KMS-11 (cell line): ENCODE results near the gene MCM5.

ENCODE experiments used
- H2AFZ ChIP-seq: fragments of 200-600 bp; sonication (generic); 2 replicates; pipeline ENCODE4 v1.6.1; 2016; ENCODE audit warnings: antibody characterized with exemption, mixed run types, low read depth
- H3K27ac ChIP-seq: fragments of 200-600 bp; sonication (generic); 2 replicates; pipeline ENCODE4 v1.6.1; 2016; ENCODE audit warnings: mild to moderate bottlenecking, mixed run types
- H3K27me3 ChIP-seq: fragments of 200-600 bp; sonication (generic); 2 replicates; pipeline ENCODE4 v1.6.1; 2017; ENCODE audit warnings: mild to moderate bottlenecking, low read depth, mixed run types, moderate library complexity; ENCODE audit not compliant: insufficient read depth
- H3K36me3 ChIP-seq: fragments of 200-600 bp; sonication (generic); 2 replicates; pipeline ENCODE4 v1.6.1; 2017; ENCODE audit warnings: mild to moderate bottlenecking, mixed run types; ENCODE audit not compliant: insufficient read depth
- H3K4me1 ChIP-seq: fragments of 200-600 bp; sonication (generic); 2 replicates; pipeline ENCODE4 v1.6.1; 2016; ENCODE audit warnings: mild to moderate bottlenecking, low read depth, mixed run types; ENCODE audit not compliant: poor library complexity, severe bottlenecking
- H3K4me2 ChIP-seq: fragments of 200-600 bp; sonication (generic); 2 replicates; pipeline ENCODE4 v1.7.0; 2016; ENCODE audit warnings: mild to moderate bottlenecking, mixed run types
- H3K4me3 ChIP-seq: fragments of 200-600 bp; sonication (generic); IDR thresholded peaks from 2 replicates; pipeline ENCODE4 v1.6.1; 2017; ENCODE audit warnings: low read depth, low read length, mixed read lengths; ENCODE audit not compliant: insufficient read depth
- H3K79me2 ChIP-seq: fragments of 200-600 bp; sonication (generic); 2 replicates; pipeline ENCODE4 v1.6.1; 2016; ENCODE audit warnings: low read depth, mixed run types; ENCODE audit not compliant: insufficient read depth
- H3K9ac ChIP-seq: fragments of 200-600 bp; sonication (generic); 2 replicates; pipeline ENCODE4 v1.6.1; 2016; ENCODE audit warnings: mild to moderate bottlenecking, mixed run types
- H4K20me1 ChIP-seq: fragments of 200-600 bp; sonication (generic); 2 replicates; pipeline ENCODE4 v1.6.1; 2016; ENCODE audit warnings: mild to moderate bottlenecking, mixed run types; ENCODE audit not compliant: insufficient read depth
- CTCF ChIP-seq: fragments of 200-600 bp; sonication (generic); conservative IDR thresholded peaks from 2 replicates; pipeline ENCODE4 v1.6.1; 2017; ENCODE audit warnings: low read depth, mild to moderate bottlenecking, antibody characterized with exemption, low read length, moderate library complexity, mixed read lengths

The MCM5 gene

DNA sequence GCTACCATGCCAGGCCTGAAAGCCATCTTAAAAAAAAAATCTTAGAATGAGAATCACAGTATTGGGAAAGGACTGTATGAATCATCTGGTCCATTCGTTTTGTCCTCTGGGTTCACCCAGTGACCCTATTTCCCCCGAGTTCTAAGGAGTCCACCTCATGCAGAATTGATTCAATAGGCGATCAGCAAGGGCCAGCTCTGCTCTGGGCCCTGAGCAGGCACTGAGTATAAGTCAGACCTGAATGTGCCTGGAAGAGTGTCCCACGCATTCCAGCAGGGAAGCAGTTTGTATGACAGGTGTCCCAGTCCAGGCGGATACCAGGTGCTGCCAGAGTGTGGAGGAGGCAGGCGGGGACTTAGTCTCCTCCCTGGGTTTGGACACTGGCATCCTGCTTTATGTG lies 19.9 kb upstream of the MCM5 start:
- Histone ChIP-seq H3K79me2 (no peaks in the 10 kb centered on the region), H3K27me3 (no peaks in the 10 kb centered on the region), H3K27ac (no peak overlapping the region), H2AFZ (no peak overlapping the region), H4K20me1 (no peaks in the 10 kb centered on the region), H3K9ac (no peak overlapping the region), H3K36me3 (no peaks in the 10 kb centered on the region), H3K4me3 (no peak overlapping the region), H3K4me1 (peaks cover 51% of the 10 kb centered on the region), H3K4me2 (peak overlapping the region; percentile 77; the same call in 1 of the 2 replicates)
- no peak for TF ChIP-seq CTCF

DNA sequence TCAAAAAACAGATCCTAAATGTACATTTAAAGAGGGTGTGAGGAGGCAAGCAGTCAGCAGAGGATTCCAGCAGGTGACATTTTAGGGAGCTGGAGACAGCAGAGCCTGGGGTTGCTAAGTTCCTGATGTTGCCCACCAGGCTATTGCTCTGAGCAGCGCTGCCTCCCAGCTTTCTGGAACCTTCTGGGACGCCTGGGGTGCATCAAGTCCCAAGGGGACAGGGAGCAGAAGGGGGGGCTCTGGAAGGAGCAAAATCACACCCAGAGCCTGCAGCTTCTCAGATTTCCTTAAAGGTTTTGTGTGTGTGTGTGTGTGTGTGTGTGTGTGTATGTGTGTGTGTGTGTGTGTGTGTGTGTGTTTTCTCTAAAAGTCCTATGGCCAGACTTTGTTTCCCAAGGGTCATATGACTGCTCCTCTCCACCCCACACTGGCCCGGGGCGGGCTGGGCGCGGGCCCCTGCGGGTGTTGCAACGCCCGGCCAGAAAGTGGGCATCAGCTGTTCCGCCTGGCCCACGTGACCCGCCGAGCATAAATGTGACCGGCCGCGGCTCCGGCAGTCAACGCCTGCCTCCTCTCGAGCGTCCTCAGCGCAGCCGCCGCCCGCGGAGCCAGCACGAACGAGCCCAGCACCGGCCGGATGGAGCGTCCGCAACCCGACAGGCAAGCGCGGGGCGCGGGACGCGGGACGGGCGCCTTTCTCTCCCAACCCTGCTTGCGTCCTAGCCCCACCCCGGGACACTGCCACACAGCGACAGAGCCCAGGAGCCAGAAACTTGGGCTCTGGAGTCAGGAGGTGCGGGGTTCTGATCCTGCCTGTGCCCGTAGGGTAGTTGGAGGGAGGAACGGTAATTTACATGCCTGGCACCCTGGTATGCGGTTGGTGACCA lies 19.2 kb upstream of the MCM5 start, which contains the start of gene HMOX1:
Gene HMOX1 (plus strand): TSS at position 560 of the 887 bp plus-strand sequence. CDS start 78 bp downstream, at position 638.
- H3K9ac ChIP-seq = peak within 1 kb of the TSS; percentile 48; the same call in 1 of the 2 replicates
- H3K36me3 ChIP-seq = no peaks in the 10 kb centered on the region
- no peaks in the 10 kb centered on the region for H3K79me2 ChIP-seq
- no peaks in the 10 kb centered on the region for H3K27me3 ChIP-seq
- TF ChIP-seq CTCF = no peak
- peaks cover 45% of the 10 kb centered on the region for H3K4me1 ChIP-seq
- peak within 1 kb of the TSS; percentile 39; the same call in 1 of the 2 replicates for H3K27ac ChIP-seq
- peak within 1 kb of the TSS; percentile 93 for H2AFZ ChIP-seq
- no peak within 1 kb of the TSS for H3K4me3 ChIP-seq
- H4K20me1 ChIP-seq = no peaks in the 10 kb centered on the region
- H3K4me2 ChIP-seq = peak within 1 kb of the TSS; percentile 77

DNA sequence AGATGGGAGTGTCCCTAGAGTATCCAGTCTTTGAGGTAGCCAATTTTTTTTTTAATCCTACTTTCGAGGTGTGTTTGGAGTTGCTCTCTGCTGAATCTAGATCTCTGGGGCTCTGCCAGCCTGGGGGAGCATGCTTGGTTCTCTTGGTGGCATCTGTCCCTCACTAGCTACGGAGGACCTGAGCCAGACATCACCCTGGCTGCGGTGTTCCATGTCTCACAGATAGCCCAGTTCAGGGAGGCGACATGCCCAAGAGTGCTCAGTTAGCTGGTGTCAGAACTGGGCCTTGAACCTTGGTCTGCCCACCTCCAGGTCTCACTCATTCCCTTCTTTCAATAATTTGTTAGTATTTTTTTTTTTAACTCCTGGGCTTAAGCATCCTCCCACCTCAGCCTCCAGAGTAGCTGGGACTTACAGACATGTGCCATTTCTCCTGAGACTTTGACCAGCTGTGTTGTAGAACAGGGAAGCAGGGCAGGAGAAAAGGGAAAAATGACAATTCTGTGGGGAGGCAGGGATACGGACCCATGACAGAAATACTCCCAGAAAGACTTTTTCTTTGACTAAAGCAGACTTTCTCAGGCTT lies 18.4 kb upstream of the MCM5 start:
- H3K4me3 ChIP-seq = no peak overlapping the region
- no peaks in the 10 kb centered on the region for H3K36me3 ChIP-seq
- H3K9ac ChIP-seq = peak overlapping the region; percentile 48; the same call in 1 of the 2 replicates
- peak overlapping the region; percentile 93 for H2AFZ ChIP-seq
- no peak for TF ChIP-seq CTCF
- H3K27me3 ChIP-seq = no peaks in the 10 kb centered on the region
- H3K27ac ChIP-seq = peak overlapping the region; percentile 39; the same call in 1 of the 2 replicates
- no peaks in the 10 kb centered on the region for H4K20me1 ChIP-seq
- no peaks in the 10 kb centered on the region for H3K79me2 ChIP-seq
- peak overlapping the region; percentile 77 for H3K4me2 ChIP-seq
- H3K4me1 ChIP-seq = peaks cover 38% of the 10 kb centered on the region

DNA sequence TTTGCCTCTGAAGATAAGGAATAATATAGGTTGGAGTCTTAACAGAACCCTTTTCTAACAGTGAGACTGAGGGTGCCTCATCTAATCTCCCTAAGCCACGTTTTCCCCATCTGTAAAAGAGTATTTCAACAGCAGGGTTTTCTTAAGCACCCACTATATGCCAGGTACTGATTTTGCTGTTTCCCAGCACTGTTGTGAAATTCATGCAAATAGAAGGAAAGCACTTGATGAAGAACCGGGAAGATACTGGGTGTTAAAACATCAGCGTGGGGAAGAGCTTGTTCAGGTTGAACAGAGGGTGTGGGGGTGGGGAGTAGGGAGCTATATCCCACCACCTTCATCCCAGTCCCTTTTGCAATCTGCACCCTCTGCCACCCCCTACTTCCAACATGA lies 16.3 kb upstream of the MCM5 start:
- Histone ChIP-seq H3K27me3 (no peaks in the 10 kb centered on the region), H3K4me1 (peaks cover 21% of the 10 kb centered on the region), H3K4me3 (no peak overlapping the region), H4K20me1 (no peaks in the 10 kb centered on the region), H3K27ac (no peak overlapping the region), H3K79me2 (no peaks in the 10 kb centered on the region), H2AFZ (no peak overlapping the region), H3K9ac (no peak overlapping the region), H3K36me3 (no peaks in the 10 kb centered on the region), H3K4me2 (no peak overlapping the region)
- TF ChIP-seq CTCF = no peak
